GM12872 (cell line): ENCODE measurements around the gene MYADM.

Source experiments
- TF ChIP-seq, protein P1 (sequence below): IDR thresholded peaks from 3 replicates; pipeline ENCODE4 v1.5.1; 2011; ENCODE audit warnings: low read depth, mild to moderate bottlenecking, low read length, moderate library complexity; ENCODE audit not compliant: insufficient read depth

The MYADM gene

GRCh38 chr19:53867225-53868090, at the start of gene MYADM:
Gene MYADM, plus strand, starts transcription at chr19:53867883. Its CDS starts 5,647 bp downstream, at chr19:53873530.
- TF ChIP-seq, protein P1, sequence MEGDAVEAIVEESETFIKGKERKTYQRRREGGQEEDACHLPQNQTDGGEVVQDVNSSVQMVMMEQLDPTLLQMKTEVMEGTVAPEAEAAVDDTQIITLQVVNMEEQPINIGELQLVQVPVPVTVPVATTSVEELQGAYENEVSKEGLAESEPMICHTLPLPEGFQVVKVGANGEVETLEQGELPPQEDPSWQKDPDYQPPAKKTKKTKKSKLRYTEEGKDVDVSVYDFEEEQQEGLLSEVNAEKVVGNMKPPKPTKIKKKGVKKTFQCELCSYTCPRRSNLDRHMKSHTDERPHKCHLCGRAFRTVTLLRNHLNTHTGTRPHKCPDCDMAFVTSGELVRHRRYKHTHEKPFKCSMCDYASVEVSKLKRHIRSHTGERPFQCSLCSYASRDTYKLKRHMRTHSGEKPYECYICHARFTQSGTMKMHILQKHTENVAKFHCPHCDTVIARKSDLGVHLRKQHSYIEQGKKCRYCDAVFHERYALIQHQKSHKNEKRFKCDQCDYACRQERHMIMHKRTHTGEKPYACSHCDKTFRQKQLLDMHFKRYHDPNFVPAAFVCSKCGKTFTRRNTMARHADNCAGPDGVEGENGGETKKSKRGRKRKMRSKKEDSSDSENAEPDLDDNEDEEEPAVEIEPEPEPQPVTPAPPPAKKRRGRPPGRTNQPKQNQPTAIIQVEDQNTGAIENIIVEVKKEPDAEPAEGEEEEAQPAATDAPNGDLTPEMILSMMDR = no peak

- TF ChIP-seq, protein P1 = no peak
Measured at GRCh38 chr19:53818756-53819155, 48.9 kb upstream of the MYADM start.

DNA sequence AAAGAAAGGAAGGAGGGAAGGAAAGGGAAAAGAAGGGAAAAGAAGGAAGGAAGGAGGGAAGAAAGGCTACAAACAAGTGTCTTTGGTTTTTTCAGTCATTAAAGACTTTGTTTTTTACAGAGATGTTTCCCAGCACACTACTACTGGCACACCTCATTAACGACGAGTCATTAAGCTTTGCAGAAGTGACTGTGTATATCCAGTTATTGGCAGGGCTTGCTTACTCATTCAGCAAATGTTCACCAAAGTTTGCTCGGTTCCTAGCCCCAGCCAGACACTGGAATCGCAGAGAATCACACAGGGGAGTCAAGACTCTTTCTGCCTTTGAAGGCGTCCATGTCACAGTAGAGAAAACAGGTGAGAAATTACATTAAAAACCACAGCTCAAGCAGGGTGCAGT, 47.8 kb upstream of the MYADM start:
- TF ChIP-seq, protein P1 = no peak

GRCh38 chr19:53823380-53824120, 44.1 kb upstream of the MYADM start:
- TF ChIP-seq, protein P1 = no peak

DNA sequence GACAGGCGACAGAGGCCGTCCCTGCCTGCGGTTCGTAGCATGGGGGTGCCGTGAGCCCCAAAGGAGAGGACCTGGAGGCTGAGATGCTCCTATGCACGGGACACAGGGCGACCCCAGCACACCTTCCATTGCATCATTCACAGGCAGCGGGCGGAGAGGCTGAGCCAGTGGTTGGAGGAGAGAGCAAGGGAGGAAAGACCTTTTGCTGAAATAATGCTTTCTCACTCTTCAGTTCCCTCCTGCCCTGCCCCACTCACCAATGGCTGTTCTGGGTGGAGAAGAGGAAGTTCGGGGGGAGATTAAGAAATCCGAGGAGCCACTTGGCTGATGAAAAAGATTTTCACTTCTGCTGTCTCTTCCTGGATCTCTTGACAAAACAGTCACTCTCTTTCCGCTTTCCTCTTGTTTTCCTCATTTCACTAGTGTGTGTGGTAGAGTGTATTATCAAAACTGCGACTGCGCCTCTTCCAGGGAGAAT, 43.5 kb upstream of the MYADM start, which contains the start of gene NLRP12:
TSS of gene NLRP12 (minus strand) at position 181 of the 478 bp plus-strand sequence. CDS start at position 41, 140 bp downstream.
- TF ChIP-seq, protein P1 = no peak

DNA sequence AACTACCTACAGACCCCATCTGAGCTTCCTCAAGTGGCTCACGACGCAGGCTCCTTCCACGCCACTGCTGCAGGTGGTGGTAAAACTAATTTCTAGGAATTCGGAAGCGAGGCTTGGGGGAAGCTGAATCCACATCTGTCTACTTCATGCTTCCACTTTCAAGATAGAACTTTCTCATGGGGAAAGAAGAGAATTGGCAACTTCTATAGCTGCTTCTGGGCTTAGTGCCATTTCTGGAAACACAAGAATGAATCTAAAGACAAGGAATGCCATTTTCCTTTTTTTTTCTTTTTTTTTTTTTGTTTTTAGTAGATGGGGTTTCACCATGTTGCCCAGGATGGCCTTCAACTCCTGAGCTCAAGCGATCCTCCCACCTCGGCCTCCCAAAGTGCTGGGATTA, 40.8 kb upstream of the MYADM start:
- TF ChIP-seq, protein P1 = no peak

GRCh38 chr19:53828531-53828930, 39.2 kb upstream of the MYADM start:
- TF ChIP-seq, protein P1 = no peak
